Measurements from ENCODE around the gene TTLL6. TPM values are rescaled to one million over a fixed set of nuclear protein-coding genes. Genes with fewer than 3 reads are reported as not detected.

Gene TTLL6
- total and polyA plus RNA-seq, 9 of the 15 experiments (the other 6 are each of a cell fraction or from before 2014, with no cell fraction given), result 0.05 TPM; not detected in 8

- no peak for TF ChIP-seq CBX1 (IDR thresholded peaks at IDR 0.05; ENCODE audit: low read depth)
- peak; percentile 93 for TF ChIP-seq CREM (IDR thresholded peaks at IDR 0.05; ENCODE audit: low read depth)
- no peak for TF ChIP-seq ZNF133 (CRISPR knock-in tag; IDR thresholded peaks at IDR 0.05)
- no peak for TF ChIP-seq CREB5 (CRISPR knock-in tag; IDR thresholded peaks at IDR 0.05)
- no peak for TF ChIP-seq FUS (optimal IDR thresholded peaks at IDR 0.05; ENCODE audit: low read depth, low read length)
- no peak for TF ChIP-seq CBFA2T2 (conservative IDR thresholded peaks at IDR 0.05)
- no peak for TF ChIP-seq COPS2 (conservative IDR thresholded peaks at IDR 0.05)
- no peak for TF ChIP-seq HSF4 (CRISPR knock-in tag; IDR thresholded peaks at IDR 0.05; ENCODE audit: borderline replicate concordance)
- TF ChIP-seq RFX5 (IDR thresholded peaks at IDR 0.05; ENCODE audit: low read depth, low read length), result no peak
- TF ChIP-seq FOXK2 (conservative IDR thresholded peaks at IDR 0.05 in 1 of 2, IDR thresholded peaks at IDR 0.05 in 1 of 2; ENCODE audit: low read depth in 2 of 2), result peak; percentile 76 to 82
- TF ChIP-seq ETS1 (conservative IDR thresholded peaks at IDR 0.05; ENCODE audit: control insufficient read depth, low read depth, low read length), result peak; percentile 64
- TF ChIP-seq SP1 (CRISPR knock-in tag; IDR thresholded peaks at IDR 0.05), result peak; percentile 92
- no peak for TF ChIP-seq NCOA6 (IDR thresholded peaks at IDR 0.05)
- no peak for TF ChIP-seq MCM3 (IDR thresholded peaks at IDR 0.05)
- TF ChIP-seq NFIX (CRISPR knock-in tag; IDR thresholded peaks at IDR 0.05; ENCODE audit: low read depth), result no peak
- peak; percentile 58; the same call in 1 of the 2 replicates for TF ChIP-seq JUN (IDR thresholded peaks at IDR 0.05; ENCODE audit: borderline replicate concordance, low read depth, low read length)
- TF ChIP-seq JUN (CRISPR knock-in tag; IDR thresholded peaks at IDR 0.05; ENCODE audit: borderline replicate concordance), result no peak; the same call in 1 of the 2 replicates
- TF ChIP-seq ILF3 (IDR thresholded peaks at IDR 0.05; ENCODE audit: borderline replicate concordance), result no peak; the same call in 1 of the 2 replicates
- 0 out of 2 replicates have a peak, but pooled peaks have one; percentile 87 for TF ChIP-seq FOXK1 (CRISPR knock-in tag; IDR thresholded peaks at IDR 0.05; ENCODE audit: borderline replicate concordance)
- TF ChIP-seq IRF1 (CRISPR knock-in tag; IDR thresholded peaks at IDR 0.05; ENCODE audit: borderline replicate concordance), result no peak
- TF ChIP-seq TCFL5 (CRISPR knock-in tag; conservative IDR thresholded peaks at IDR 0.05), result no peak
- no peak for TF ChIP-seq SMAD1 (IDR thresholded peaks at IDR 0.05; ENCODE audit: low read depth, low read length, partially characterized antibody)
- TF ChIP-seq ZEB2 (IDR thresholded peaks at IDR 0.05), result no peak
- no peak for TF ChIP-seq USF2 (CRISPR knock-in tag; IDR thresholded peaks at IDR 0.05)
These were observed 14.0 kb upstream of the TTLL6 start, which contains the start of gene CALCOCO2 (continued) for GRCh38 chr17:48830840-48831548.
